ENCODE results near the gene MCF2L2. TPM values are rescaled to one million over a fixed set of nuclear protein-coding genes. Genes with fewer than 3 reads are reported as not detected.

Gene MCF2L2
- total and polyA plus RNA-seq, 5 donors from 2014 or later = 2.1 to 20.7 (median 4.0) TPM

- DNase-seq (no peak), ATAC-seq (ENCODE audit: low read depth in 2 of 2) (no peak)
- Mint-ChIP-seq H3K27ac (no peak overlapping the region), H3K4me1 (peaks cover 0 to 9% (median 5%) of the 10 kb centered on the region in 4 donors), H3K9me3 (no peaks in the 10 kb centered on the region), H3K27me3 (no peaks in the 10 kb centered on the region), H3K36me3 (no peaks in the 10 kb centered on the region), H3K4me3 (no peak overlapping the region)
- H3K27me3 ChIP-seq (ENCODE audit: control insufficient read depth, insufficient read depth, low read length) = no peaks in the 10 kb centered on the region
- no peaks in the 10 kb centered on the region for H3K36me3 ChIP-seq (ENCODE audit: control insufficient read depth, insufficient read depth, low read length)
- no peaks in the 10 kb centered on the region for H3K4me1 ChIP-seq (ENCODE audit: control insufficient read depth, insufficient read depth, low read length, poor library complexity, severe bottlenecking)
- no peaks in the 10 kb centered on the region for H3K9me3 ChIP-seq (ENCODE audit: control insufficient read depth in 2 of 2, low read length in 2 of 2)
- no peak overlapping the region for H3K27ac ChIP-seq (ENCODE audit: insufficient read depth, low read length, poor library complexity, severe bottlenecking)
- H3K4me3 ChIP-seq (ENCODE audit: low read depth, low read length) = no peak overlapping the region
Observed at GRCh38 chr3:183392186-183393034, 36.0 kb downstream of the MCF2L2 start.

- ATAC-seq (ENCODE audit: low read depth in 2 of 2) = no peak
- Mint-ChIP-seq H3K9me3 (no peaks in the 10 kb centered on the region), H3K36me3 (no peaks in the 10 kb centered on the region), H3K27ac (no peak overlapping the region), H3K27me3 (no peaks in the 10 kb centered on the region), H3K4me1 (peaks cover 0 to 9% (median 5%) of the 10 kb centered on the region in 4 donors), H3K4me3 (no peak overlapping the region)
- Histone ChIP-seq H3K4me3 (ENCODE audit: low read depth, low read length) (no peak overlapping the region), H3K4me1 (ENCODE audit: control insufficient read depth, insufficient read depth, low read length, poor library complexity, severe bottlenecking) (no peaks in the 10 kb centered on the region), H3K27me3 (ENCODE audit: control insufficient read depth, insufficient read depth, low read length) (no peaks in the 10 kb centered on the region), H3K36me3 (ENCODE audit: control insufficient read depth, insufficient read depth, low read length) (no peaks in the 10 kb centered on the region), H3K27ac (ENCODE audit: insufficient read depth, low read length, poor library complexity, severe bottlenecking) (no peak overlapping the region), H3K9me3 (ENCODE audit: control insufficient read depth in 2 of 2, low read length in 2 of 2) (no peaks in the 10 kb centered on the region)
- no peak for DNase-seq
Observed at GRCh38 chr3:183391460-183391859, 37.0 kb downstream of the MCF2L2 start.

DNA sequence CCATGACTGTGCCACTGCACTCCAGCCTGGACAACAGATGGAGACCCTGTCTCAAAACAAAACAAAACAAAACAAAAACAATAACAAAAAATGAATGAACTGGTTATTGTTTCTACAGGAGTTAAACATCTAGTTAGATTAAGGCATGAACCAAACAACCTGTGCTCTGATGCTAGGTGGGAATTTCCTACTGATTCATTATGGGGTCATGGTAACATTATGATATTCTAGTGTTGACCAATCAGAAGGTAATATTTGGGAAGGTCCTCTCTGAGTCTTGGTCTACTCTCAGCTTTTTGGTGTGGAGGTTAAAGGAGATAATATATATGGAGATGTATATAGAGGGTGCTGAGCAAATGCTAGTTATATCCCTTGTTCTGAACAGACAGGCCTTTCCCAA lies 37.6 kb downstream of the MCF2L2 start:
- ATAC-seq (ENCODE audit: low read depth in 2 of 2) (no peak), DNase-seq (no peak)
- Mint-ChIP-seq H3K4me3 (no peak overlapping the region), H3K27me3 (no peaks in the 10 kb centered on the region), H3K27ac (peak overlapping the region in 1 of 3 donors; percentile 7), H3K36me3 (no peaks in the 10 kb centered on the region), H3K4me1 (peaks cover 1 to 10% (median 6%) of the 10 kb centered on the region in 4 donors), H3K9me3 (no peaks in the 10 kb centered on the region)
- Histone ChIP-seq H3K27me3 (ENCODE audit: control insufficient read depth, insufficient read depth, low read length) (no peaks in the 10 kb centered on the region), H3K9me3 (ENCODE audit: control insufficient read depth in 2 of 2, low read length in 2 of 2) (no peaks in the 10 kb centered on the region), H3K4me3 (ENCODE audit: low read depth, low read length) (no peak overlapping the region), H3K4me1 (ENCODE audit: control insufficient read depth, insufficient read depth, low read length, poor library complexity, severe bottlenecking) (no peaks in the 10 kb centered on the region), H3K27ac (ENCODE audit: insufficient read depth, low read length, poor library complexity, severe bottlenecking) (no peak overlapping the region), H3K36me3 (ENCODE audit: control insufficient read depth, insufficient read depth, low read length) (no peaks in the 10 kb centered on the region)

GRCh38 chr3:183388213-183388895 lies 40.1 kb downstream of the MCF2L2 start:
- H3K4me3 ChIP-seq (ENCODE audit: low read depth, low read length) = no peak overlapping the region
- H3K27ac Mint-ChIP-seq = no peak overlapping the region
- H3K27ac ChIP-seq (ENCODE audit: insufficient read depth, low read length, poor library complexity, severe bottlenecking) = no peak overlapping the region
- H3K9me3 ChIP-seq (ENCODE audit: control insufficient read depth in 2 of 2, low read length in 2 of 2) = no peaks in the 10 kb centered on the region
- H3K4me1 Mint-ChIP-seq = peaks cover 2 to 13% (median 6%) of the 10 kb centered on the region in 4 donors
- no peaks in the 10 kb centered on the region for H3K27me3 Mint-ChIP-seq
- H3K4me3 Mint-ChIP-seq = no peak overlapping the region
- H3K4me1 ChIP-seq (ENCODE audit: control insufficient read depth, insufficient read depth, low read length, poor library complexity, severe bottlenecking) = no peaks in the 10 kb centered on the region
- ATAC-seq (ENCODE audit: low read depth in 2 of 2) (no peak), DNase-seq (no peak)
- no peaks in the 10 kb centered on the region for H3K36me3 ChIP-seq (ENCODE audit: control insufficient read depth, insufficient read depth, low read length)
- H3K9me3 Mint-ChIP-seq = no peaks in the 10 kb centered on the region
- H3K36me3 Mint-ChIP-seq = no peaks in the 10 kb centered on the region
- no peaks in the 10 kb centered on the region for H3K27me3 ChIP-seq (ENCODE audit: control insufficient read depth, insufficient read depth, low read length)

- Mint-ChIP-seq H3K4me3 (no peak overlapping the region), H3K36me3 (no peaks in the 10 kb centered on the region), H3K9me3 (no peaks in the 10 kb centered on the region), H3K4me1 (peaks cover 2 to 13% (median 6%) of the 10 kb centered on the region in 4 donors), H3K27me3 (no peaks in the 10 kb centered on the region), H3K27ac (peak overlapping the region in 1 of 3 donors; percentile 16)
- Histone ChIP-seq H3K4me3 (ENCODE audit: low read depth, low read length) (no peak overlapping the region), H3K27ac (ENCODE audit: insufficient read depth, low read length, poor library complexity, severe bottlenecking) (no peak overlapping the region), H3K27me3 (ENCODE audit: control insufficient read depth, insufficient read depth, low read length) (no peaks in the 10 kb centered on the region), H3K36me3 (ENCODE audit: control insufficient read depth, insufficient read depth, low read length) (no peaks in the 10 kb centered on the region), H3K9me3 (ENCODE audit: control insufficient read depth in 2 of 2, low read length in 2 of 2) (no peaks in the 10 kb centered on the region), H3K4me1 (ENCODE audit: control insufficient read depth, insufficient read depth, low read length, poor library complexity, severe bottlenecking) (no peaks in the 10 kb centered on the region)
- no peak for DNase-seq
- ATAC-seq (ENCODE audit: low read depth in 2 of 2) = no peak
Observed at GRCh38 chr3:183387797-183388196, 40.6 kb downstream of the MCF2L2 start.

DNA sequence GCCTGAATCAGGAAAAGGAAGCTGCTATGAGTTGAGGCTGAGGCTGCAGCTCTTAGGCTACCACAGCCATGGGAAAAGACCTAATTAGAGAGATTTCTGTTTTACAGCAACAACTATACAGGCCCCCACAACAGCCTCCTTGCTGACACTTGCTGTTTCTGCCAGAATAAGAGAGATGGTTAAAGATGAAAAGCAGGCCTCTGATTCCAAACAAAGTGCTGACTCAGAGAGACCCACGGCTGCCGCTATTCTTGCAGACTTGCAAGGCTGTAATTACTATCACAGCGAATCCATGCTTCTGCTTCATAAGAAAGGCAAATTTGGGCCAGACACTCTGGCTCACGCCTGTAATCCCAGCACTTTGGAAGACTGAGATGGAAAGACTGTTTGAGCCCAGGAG lies 41.8 kb downstream of the MCF2L2 start:
- Mint-ChIP-seq H3K27me3 (no peaks in the 10 kb centered on the region), H3K27ac (no peak overlapping the region), H3K4me3 (no peak overlapping the region), H3K36me3 (no peaks in the 10 kb centered on the region), H3K9me3 (no peaks in the 10 kb centered on the region), H3K4me1 (peaks cover 2 to 16% (median 7%) of the 10 kb centered on the region in 4 donors)
- no peaks in the 10 kb centered on the region for H3K9me3 ChIP-seq (ENCODE audit: control insufficient read depth in 2 of 2, low read length in 2 of 2)
- H3K4me1 ChIP-seq (ENCODE audit: control insufficient read depth, insufficient read depth, low read length, poor library complexity, severe bottlenecking) = no peaks in the 10 kb centered on the region
- ATAC-seq (ENCODE audit: low read depth in 2 of 2) (no peak), DNase-seq (no peak)
- no peak overlapping the region for H3K4me3 ChIP-seq (ENCODE audit: low read depth, low read length)
- H3K36me3 ChIP-seq (ENCODE audit: control insufficient read depth, insufficient read depth, low read length) = no peaks in the 10 kb centered on the region
- no peaks in the 10 kb centered on the region for H3K27me3 ChIP-seq (ENCODE audit: control insufficient read depth, insufficient read depth, low read length)
- H3K27ac ChIP-seq (ENCODE audit: insufficient read depth, low read length, poor library complexity, severe bottlenecking) = no peak overlapping the region

- H3K4me1 Mint-ChIP-seq = peaks cover 2 to 14% (median 5%) of the 10 kb centered on the region in 4 donors
- no peak overlapping the region for H3K4me3 Mint-ChIP-seq
- Histone ChIP-seq H3K27ac (ENCODE audit: insufficient read depth, low read length, poor library complexity, severe bottlenecking) (no peak overlapping the region), H3K4me3 (ENCODE audit: low read depth, low read length) (no peak overlapping the region), H3K36me3 (ENCODE audit: control insufficient read depth, insufficient read depth, low read length) (no peaks in the 10 kb centered on the region), H3K27me3 (ENCODE audit: control insufficient read depth, insufficient read depth, low read length) (no peaks in the 10 kb centered on the region), H3K4me1 (ENCODE audit: control insufficient read depth, insufficient read depth, low read length, poor library complexity, severe bottlenecking) (no peaks in the 10 kb centered on the region), H3K9me3 (ENCODE audit: control insufficient read depth in 2 of 2, low read length in 2 of 2) (no peaks in the 10 kb centered on the region)
- no peaks in the 10 kb centered on the region for H3K9me3 Mint-ChIP-seq
- H3K27ac Mint-ChIP-seq = peak overlapping the region in 2 of 3 donors; percentile 12 to 42
- ATAC-seq (ENCODE audit: low read depth in 2 of 2) (peak; percentile 70 to 77), DNase-seq (peak; percentile 32 to 75 (median 71))
- no peaks in the 10 kb centered on the region for H3K27me3 Mint-ChIP-seq
- no peaks in the 10 kb centered on the region for H3K36me3 Mint-ChIP-seq
Observed at GRCh38 chr3:183385698-183386613, 42.5 kb downstream of the MCF2L2 start.
